ENCODE data around the gene PELI1. TPM values are rescaled to one million over a fixed set of nuclear protein-coding genes. Genes with fewer than 3 reads are reported as not detected.

Gene PELI1
- total and polyA plus RNA-seq, 8 donors = 5.5 to 15.9 (median 9.2) TPM

GRCh38 chr2:64123740-64124139 is 20.5 kb downstream of the PELI1 start:
- Histone ChIP-seq H3K4me1 (peaks cover 0 to 31% (median 20%) of the 10 kb centered on the region in 3 donors), H3K9me3 (no peaks in the 10 kb centered on the region), H3K4me3 (no peak overlapping the region), H3K27me3 (no peaks in the 10 kb centered on the region), H3K36me3 (no peaks in the 10 kb centered on the region), H3K27ac (no peak overlapping the region)
- no peak for DNase-seq
- ATAC-seq = no peak
- 95 to 98% methylated on average over 1 of the region's 1 CpG for WGBS, 2 donors
- intact Hi-C loops (cut with DNase I) = no loop called here
- TF ChIP-seq CTCF (IDR thresholded peaks at IDR 0.05) = no peak
- no peak for FAIRE-seq

DNA sequence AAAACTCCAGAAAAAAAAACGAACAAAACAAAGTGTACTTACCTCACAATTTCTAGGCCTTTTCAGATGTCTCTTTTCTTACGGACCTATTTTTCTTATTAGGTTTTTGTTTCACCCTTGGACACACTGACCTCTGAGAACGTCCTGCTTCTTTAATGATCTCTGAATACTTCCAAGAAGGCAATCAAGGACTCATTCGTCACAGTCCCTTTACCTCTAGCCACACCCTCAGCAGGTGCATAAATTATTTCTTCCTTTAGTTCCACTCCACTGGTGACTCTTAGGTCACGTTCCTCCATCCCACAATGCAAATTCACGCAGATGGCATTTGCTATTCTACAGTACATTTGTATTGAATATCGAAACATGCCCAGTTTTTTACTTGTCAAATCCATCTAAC is 21.9 kb downstream of the PELI1 start:
- peak; percentile 61 for FAIRE-seq
- TF ChIP-seq CTCF (IDR thresholded peaks at IDR 0.05) = no peak
- 71 to 74% methylated on average over 7 of the region's 7 CpGs for WGBS, 2 donors
- Histone ChIP-seq H3K27me3 (no peaks in the 10 kb centered on the region), H3K36me3 (no peaks in the 10 kb centered on the region), H3K4me3 (no peak overlapping the region), H3K4me1 (peaks cover under 1 to 31% (median 12%) of the 10 kb centered on the region in 3 donors), H3K9me3 (no peaks in the 10 kb centered on the region), H3K27ac (no peak overlapping the region)
- peak in 1 of 4 donors; percentile 34 for ATAC-seq
- intact Hi-C loops (cut with DNase I) = no loop called here
- DNase-seq = no peak

DNA sequence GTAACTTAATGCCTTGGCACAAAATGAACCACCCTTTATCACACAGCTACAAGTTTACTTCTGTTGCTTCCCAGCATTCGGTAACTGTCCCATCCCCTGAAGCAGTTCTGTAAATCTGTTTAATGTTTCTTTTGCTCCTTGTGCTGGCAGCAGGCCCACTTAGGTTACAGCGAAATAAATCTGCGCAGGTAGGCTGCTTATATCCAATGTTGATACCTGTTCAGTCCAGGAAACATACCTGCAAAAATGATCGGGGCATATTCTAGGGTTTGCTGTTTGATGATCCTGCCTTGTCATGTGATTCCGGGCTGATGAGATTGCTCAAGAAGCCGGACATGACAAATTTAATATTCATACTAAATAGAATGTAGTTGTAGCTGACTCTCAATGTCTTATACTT is 23.3 kb downstream of the PELI1 start:
- intact Hi-C loops (cut with DNase I) = no loop called here
- Histone ChIP-seq H3K4me3 (no peak overlapping the region), H3K36me3 (no peaks in the 10 kb centered on the region), H3K9me3 (no peaks in the 10 kb centered on the region), H3K4me1 (peaks cover 15 to 45% (median 26%) of the 10 kb centered on the region in 3 donors), H3K27ac (no peak overlapping the region), H3K27me3 (no peaks in the 10 kb centered on the region)
- DNase-seq (no peak), FAIRE-seq (no peak), ATAC-seq (peak in 1 of 4 donors; percentile 12)
- 69 to 79% methylated on average over 6 of the region's 6 CpGs for WGBS, 2 donors
- TF ChIP-seq CTCF (IDR thresholded peaks at IDR 0.05) = no peak

DNA sequence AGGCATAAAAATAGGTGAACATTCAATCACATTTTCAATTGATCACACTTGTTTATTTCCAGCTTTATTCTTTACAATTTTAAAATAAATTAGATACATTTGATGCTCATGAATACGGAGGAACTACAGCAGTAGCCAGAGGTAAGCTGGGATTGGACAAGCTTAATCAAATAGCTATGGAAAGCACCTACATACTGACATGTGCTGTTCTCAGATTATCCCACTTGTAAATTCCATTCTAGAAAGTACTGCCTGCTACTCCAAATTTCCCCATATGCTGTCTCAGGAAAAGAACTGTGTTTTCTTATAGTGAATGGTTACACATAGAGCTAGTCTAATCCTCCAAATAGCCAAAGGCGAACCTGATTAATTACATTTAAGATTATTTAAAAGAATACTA is 24.2 kb downstream of the PELI1 start:
- Histone ChIP-seq H3K27me3 (no peaks in the 10 kb centered on the region), H3K4me1 (peaks cover 21 to 54% (median 35%) of the 10 kb centered on the region in 3 donors), H3K27ac (peak overlapping the region in 1 of 4 donors; percentile 18), H3K36me3 (no peaks in the 10 kb centered on the region), H3K9me3 (no peaks in the 10 kb centered on the region), H3K4me3 (no peak overlapping the region)
- FAIRE-seq (no peak), ATAC-seq (peak in 2 of 4 donors; percentile 14 to 29), DNase-seq (no peak)
- 82 to 91% methylated on average over 2 of the region's 2 CpGs for WGBS, 2 donors
- intact Hi-C loops (cut with DNase I) = no loop called here
- no peak for TF ChIP-seq CTCF (IDR thresholded peaks at IDR 0.05)

GRCh38 chr2:64119369-64119768 is 24.9 kb downstream of the PELI1 start:
- Histone ChIP-seq H3K9me3 (no peaks in the 10 kb centered on the region), H3K27me3 (no peaks in the 10 kb centered on the region), H3K36me3 (no peaks in the 10 kb centered on the region), H3K4me1 (peaks cover 21 to 60% (median 38%) of the 10 kb centered on the region in 3 donors), H3K27ac (peak overlapping the region in 1 of 4 donors; percentile 18), H3K4me3 (no peak overlapping the region)
- 50 to 59% methylated on average over 4 of the region's 4 CpGs for WGBS, 2 donors
- ATAC-seq (peak in 1 of 4 donors; percentile 5), DNase-seq (no peak), FAIRE-seq (no peak)
- intact Hi-C loops (cut with DNase I) = no loop called here
- TF ChIP-seq CTCF (IDR thresholded peaks at IDR 0.05) = no peak
